ENCODE measurements around the gene LMO2. TPM values are rescaled to one million over a fixed set of nuclear protein-coding genes. Genes with fewer than 3 reads are reported as not detected.

LMO2 gene
- total RNA-seq, 4 donors from 2014 or later: 8.4 to 37.4 (median 19.3) TPM

- Histone ChIP-seq H3K27me3 (peaks cover 0 to under 1% of the 10 kb centered on the region in 2 donors), H3K9me3 (no peaks in the 10 kb centered on the region), H3K36me3 (no peaks in the 10 kb centered on the region), H3K27ac (no peak overlapping the region), H3K4me1 (peaks cover 0 to 4% (median 0%) of the 10 kb centered on the region in 4 donors), H3K4me3 (no peak overlapping the region)
- TF ChIP-seq CTCF (IDR thresholded peaks at IDR 0.05): no peak
- TF ChIP-seq POLR2A (IDR thresholded peaks at IDR 0.05): no peak
- no peak for TF ChIP-seq EP300 (IDR thresholded peaks at IDR 0.05)
- no peak for DNase-seq (ENCODE audit: low spot score in 2 of 2)
- 53 to 61% methylated on average over 5 of the region's 5 CpGs for WGBS, 2 donors
Measured at GRCh38 chr11:33860926-33861325, 30.9 kb downstream of the LMO2 start.

GRCh38 chr11:33859306-33859705 is 32.6 kb downstream of the LMO2 start:
- Histone ChIP-seq H3K4me1 (peaks cover 0 to 4% (median 0%) of the 10 kb centered on the region in 4 donors), H3K27me3 (no peaks in the 10 kb centered on the region), H3K36me3 (no peaks in the 10 kb centered on the region), H3K9me3 (no peaks in the 10 kb centered on the region), H3K4me3 (no peak overlapping the region), H3K27ac (no peak overlapping the region)
- TF ChIP-seq CTCF (IDR thresholded peaks at IDR 0.05): no peak
- TF ChIP-seq EP300 (IDR thresholded peaks at IDR 0.05): no peak
- TF ChIP-seq POLR2A (IDR thresholded peaks at IDR 0.05): no peak
- 91 to 93% methylated on average over 16 of the region's 16 CpGs for WGBS, 2 donors
- no peak for DNase-seq (ENCODE audit: low spot score in 2 of 2)

GRCh38 chr11:33857933-33858371 is 33.9 kb downstream of the LMO2 start:
- H3K4me3 ChIP-seq: no peak overlapping the region
- WGBS, 2 donors: 2 to 4% methylated on average over 10 of the region's 10 CpGs
- TF ChIP-seq POLR2A (IDR thresholded peaks at IDR 0.05) (no peak), CTCF (IDR thresholded peaks at IDR 0.05) (peak; percentile 74 to 87 (median 84))
- no peaks in the 10 kb centered on the region for H3K36me3 ChIP-seq
- no peaks in the 10 kb centered on the region for H3K27me3 ChIP-seq
- H3K9me3 ChIP-seq: no peaks in the 10 kb centered on the region
- H3K4me1 ChIP-seq: no peaks in the 10 kb centered on the region
- H3K27ac ChIP-seq: no peak overlapping the region
- DNase-seq (ENCODE audit: low spot score in 2 of 2): peak; percentile 54 to 81

- H3K4me3 ChIP-seq: no peak overlapping the region
- H3K9me3 ChIP-seq: no peaks in the 10 kb centered on the region
- no peaks in the 10 kb centered on the region for H3K27me3 ChIP-seq
- H3K27ac ChIP-seq: no peak overlapping the region
- DNase-seq (ENCODE audit: low spot score in 2 of 2): no peak
- TF ChIP-seq EP300 (IDR thresholded peaks at IDR 0.05) (no peak), CTCF (IDR thresholded peaks at IDR 0.05) (no peak), POLR2A (IDR thresholded peaks at IDR 0.05) (no peak)
- 69 to 70% methylated on average over 2 of the region's 2 CpGs for WGBS, 2 donors
- H3K36me3 ChIP-seq: no peaks in the 10 kb centered on the region
- H3K4me1 ChIP-seq: no peaks in the 10 kb centered on the region
Measured at GRCh38 chr11:33855500-33855899, 36.4 kb downstream of the LMO2 start.

- Histone ChIP-seq H3K4me3 (no peak overlapping the region), H3K27ac (no peak overlapping the region), H3K9me3 (no peaks in the 10 kb centered on the region), H3K36me3 (no peaks in the 10 kb centered on the region), H3K4me1 (no peaks in the 10 kb centered on the region), H3K27me3 (no peaks in the 10 kb centered on the region)
- TF ChIP-seq CTCF (IDR thresholded peaks at IDR 0.05) (no peak), EP300 (IDR thresholded peaks at IDR 0.05) (no peak), POLR2A (IDR thresholded peaks at IDR 0.05) (no peak)
- DNase-seq (ENCODE audit: low spot score in 2 of 2): no peak
- WGBS, 2 donors: 83% methylated on average over 6 of the region's 6 CpGs
Measured at GRCh38 chr11:33848717-33849390, 43.0 kb downstream of the LMO2 start.
